HEK293 (cell line): ENCODE results near the gene MON2.

Source experiments
- FEZF1 ChIP-seq: fragments of 450-650 bp; formaldehyde crosslinking; IDR thresholded peaks from 2 replicates; pipeline ENCODE4 v1.5.1; 2016; ENCODE audit warnings: missing biosample characterization, missing genetic modification characterization
- GLIS2 ChIP-seq: fragments of 450-650 bp; formaldehyde crosslinking; IDR thresholded peaks from 2 replicates; pipeline ENCODE4 v1.5.1; 2016; ENCODE audit warnings: missing biosample characterization, missing genetic modification characterization
- HIC1 ChIP-seq: fragments of 450-650 bp; formaldehyde crosslinking; IDR thresholded peaks from 2 replicates; pipeline ENCODE4 v1.5.1; 2016; ENCODE audit warnings: missing biosample characterization, missing genetic modification characterization
- KLF10 ChIP-seq: fragments of 450-650 bp; IDR thresholded peaks from 2 replicates; pipeline ENCODE4 v1.5.1; 2018; ENCODE audit warnings: missing biosample characterization, mild to moderate bottlenecking, missing genetic modification characterization
- KLF17 ChIP-seq: fragments of 450-650 bp; formaldehyde crosslinking; IDR thresholded peaks from 2 replicates; pipeline ENCODE4 v1.5.1; 2016; ENCODE audit warnings: missing biosample characterization, missing genetic modification characterization
- KLF9 ChIP-seq: fragments of 450-650 bp; formaldehyde crosslinking; IDR thresholded peaks from 2 replicates; pipeline ENCODE4 v1.5.1; 2016; ENCODE audit warnings: missing biosample characterization, missing genetic modification characterization, low read depth
- MEIS1 ChIP-seq: sonication (generic); formaldehyde crosslinking; IDR thresholded peaks from 2 replicates; pipeline ENCODE4 v1.8.1; 2022; ENCODE audit warnings: missing genetic modification reagents, mild to moderate bottlenecking, borderline replicate concordance
- PRDM1 ChIP-seq: fragments of 450-650 bp; formaldehyde crosslinking; IDR thresholded peaks from 2 replicates; pipeline ENCODE4; 2016; ENCODE audit warnings: missing biosample characterization, missing genetic modification characterization
- PRDM10 ChIP-seq: fragments of 450-650 bp; formaldehyde crosslinking; IDR thresholded peaks from 2 replicates; pipeline ENCODE4 v1.5.1; 2016; ENCODE audit warnings: missing biosample characterization, missing genetic modification characterization
- TSHZ1 ChIP-seq: fragments of 450-650 bp; formaldehyde crosslinking; IDR thresholded peaks from 2 replicates; pipeline ENCODE4 v1.5.1; 2016; ENCODE audit warnings: missing biosample characterization, missing genetic modification characterization, borderline replicate concordance
- YY1 ChIP-seq: fragments of 450-650 bp; formaldehyde crosslinking; IDR thresholded peaks from 2 replicates; pipeline ENCODE4 v1.5.1; 2018; ENCODE audit warnings: missing biosample characterization, missing genetic modification characterization
- ZBTB26 ChIP-seq: fragments of 450-650 bp; formaldehyde crosslinking; optimal IDR thresholded peaks from 2 replicates; pipeline ENCODE3; 2016; ENCODE audit warnings: missing biosample characterization, mild to moderate bottlenecking, missing genetic modification characterization
- ZBTB48 ChIP-seq: fragments of 450-650 bp; formaldehyde crosslinking; IDR thresholded peaks from 2 replicates; pipeline ENCODE4 v1.5.1; 2016; ENCODE audit warnings: missing biosample characterization, missing genetic modification characterization
- ZFHX2 ChIP-seq: fragments of 450-650 bp; formaldehyde crosslinking; conservative IDR thresholded peaks from 2 replicates; pipeline ENCODE4 v1.5.1; 2016; ENCODE audit warnings: missing biosample characterization, missing genetic modification characterization
- ZNF112 ChIP-seq: fragments of 450-650 bp; formaldehyde crosslinking; IDR thresholded peaks from 2 replicates; pipeline ENCODE4 v1.5.0; 2017; ENCODE audit warnings: missing biosample characterization, missing genetic modification characterization
- ZNF26 ChIP-seq: fragments of 450-650 bp; formaldehyde crosslinking; IDR thresholded peaks from 2 replicates; pipeline ENCODE4 v1.5.1; 2016; ENCODE audit warnings: missing biosample characterization, missing genetic modification characterization
- ZNF266 ChIP-seq: fragments of 450-650 bp; formaldehyde crosslinking; IDR thresholded peaks from 2 replicates; pipeline ENCODE4 v1.5.1; 2016; ENCODE audit warnings: missing biosample characterization, missing genetic modification characterization, low read depth
- ZNF302 ChIP-seq: fragments of 450-650 bp; formaldehyde crosslinking; IDR thresholded peaks from 2 replicates; pipeline ENCODE4 v1.5.1; 2016; ENCODE audit warnings: missing biosample characterization, missing genetic modification characterization, low read depth
- ZNF341 ChIP-seq: fragments of 450-650 bp; formaldehyde crosslinking; IDR thresholded peaks from 2 replicates; pipeline ENCODE4; 2016; ENCODE audit warnings: low read depth, missing biosample characterization, missing genetic modification characterization
- ZNF391 ChIP-seq: fragments of 450-650 bp; formaldehyde crosslinking; IDR thresholded peaks from 2 replicates; pipeline ENCODE4 v1.5.1; 2016; ENCODE audit warnings: low read depth, missing biosample characterization, missing genetic modification characterization, borderline replicate concordance
- ZNF529 ChIP-seq: fragments of 450-650 bp; formaldehyde crosslinking; IDR thresholded peaks from 2 replicates; pipeline ENCODE4 v1.5.1; 2017; ENCODE audit warnings: missing genetic modification characterization, missing biosample characterization; ENCODE audit not compliant: insufficient replicate concordance
- ZNF548 ChIP-seq: fragments of 450-650 bp; formaldehyde crosslinking; IDR thresholded peaks from 2 replicates; pipeline ENCODE4 v1.5.1; 2016; ENCODE audit warnings: missing biosample characterization, missing genetic modification characterization
- ZNF623 ChIP-seq: fragments of 450-650 bp; formaldehyde crosslinking; IDR thresholded peaks from 2 replicates; pipeline ENCODE4 v1.5.1; 2016; ENCODE audit warnings: missing biosample characterization, missing genetic modification characterization
- ZNF624 ChIP-seq: fragments of 450-650 bp; formaldehyde crosslinking; IDR thresholded peaks from 2 replicates; pipeline ENCODE4 v1.5.1; 2017; ENCODE audit warnings: missing biosample characterization, missing genetic modification characterization
- ZNF629 ChIP-seq: fragments of 450-650 bp; formaldehyde crosslinking; IDR thresholded peaks from 2 replicates; pipeline ENCODE4 v1.5.1; 2017; ENCODE audit warnings: missing biosample characterization, missing genetic modification characterization
- ZNF701 ChIP-seq: fragments of 450-650 bp; formaldehyde crosslinking; IDR thresholded peaks from 2 replicates; pipeline ENCODE4 v1.5.1; 2016; ENCODE audit warnings: missing biosample characterization, missing genetic modification characterization

Gene MON2

GRCh38 chr12:62466594-62467491 lies at the start of gene MON2 (continued):
- TF ChIP-seq HIC1 (peak; percentile 84), ZNF624 (tag by site-specific recombination) (no peak), ZNF341 (tag by site-specific recombination) (0 out of 2 replicates have a peak, but pooled peaks have one; percentile 66), ZNF266 (tag by site-specific recombination) (no peak), FEZF1 (tag by site-specific recombination) (no peak), ZBTB26 (peak; percentile 37), ZNF623 (tag by site-specific recombination) (no peak), GLIS2 (peak; percentile 75), ZNF302 (tag by site-specific recombination) (no peak), ZNF701 (tag by site-specific recombination) (no peak), KLF10 (tag by site-specific recombination) (peak; percentile 87), PRDM10 (tag by site-specific recombination) (0 out of 2 replicates have a peak, but pooled peaks have one; percentile 49), PRDM1 (no peak), ZNF391 (no peak), ZNF112 (tag by site-specific recombination) (no peak), YY1 (tag by site-specific recombination) (peak; percentile 92), ZNF548 (no peak), ZNF629 (tag by site-specific recombination) (no peak; the same call in none of the 2 replicates), KLF9 (tag by site-specific recombination) (peak; percentile 40; the same call in 1 of the 2 replicates), KLF17 (tag by site-specific recombination) (peak; percentile 47; the same call in 1 of the 2 replicates), ZNF529 (tag by site-specific recombination) (no peak), TSHZ1 (tag by site-specific recombination) (no peak), MEIS1 (no peak), ZNF26 (no peak), ZBTB48 (tag by site-specific recombination) (peak; percentile 86), ZFHX2 (tag by site-specific recombination) (peak; percentile 70)
